EH (cell line): ENCODE data around the gene ITGA7.

Experiments used
- DNase-seq: peaks from one replicate; pipeline ENCODE4 v3.0.0-alpha.2; 2015; ENCODE audit warnings: low read depth

The ITGA7 gene

DNA sequence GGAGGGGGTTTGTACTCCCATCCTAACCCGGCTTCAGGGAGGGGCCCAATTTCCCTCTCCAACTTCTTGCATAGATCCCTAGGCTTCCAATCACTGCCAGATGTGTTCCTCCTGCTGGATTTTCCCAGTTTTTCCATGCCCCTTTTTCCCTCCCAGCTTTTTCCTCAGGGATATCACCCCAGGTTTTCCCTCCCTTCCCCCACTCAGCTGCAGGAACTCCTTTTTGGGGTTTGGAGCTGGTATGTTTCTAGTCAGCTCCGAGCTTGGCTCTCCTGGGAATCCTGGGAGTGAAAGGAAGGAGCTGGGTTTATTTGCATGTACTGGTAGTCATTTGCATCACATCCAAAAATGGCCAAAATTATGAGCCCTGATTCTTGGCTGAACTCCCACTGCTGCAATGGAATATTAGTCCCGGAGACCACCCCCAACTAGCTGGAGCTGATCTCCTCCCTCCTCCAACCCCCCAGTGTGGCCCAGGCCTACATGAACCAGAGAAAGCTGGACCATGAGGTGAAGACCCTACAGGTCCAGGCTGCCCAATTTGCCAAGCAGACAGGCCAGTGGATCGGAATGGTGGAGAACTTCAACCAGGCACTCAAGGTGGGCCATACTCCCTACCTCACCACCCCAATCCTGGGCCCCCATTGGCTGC lies 11.0 kb upstream of the ITGA7 start:
- DNase-seq = no peak

DNA sequence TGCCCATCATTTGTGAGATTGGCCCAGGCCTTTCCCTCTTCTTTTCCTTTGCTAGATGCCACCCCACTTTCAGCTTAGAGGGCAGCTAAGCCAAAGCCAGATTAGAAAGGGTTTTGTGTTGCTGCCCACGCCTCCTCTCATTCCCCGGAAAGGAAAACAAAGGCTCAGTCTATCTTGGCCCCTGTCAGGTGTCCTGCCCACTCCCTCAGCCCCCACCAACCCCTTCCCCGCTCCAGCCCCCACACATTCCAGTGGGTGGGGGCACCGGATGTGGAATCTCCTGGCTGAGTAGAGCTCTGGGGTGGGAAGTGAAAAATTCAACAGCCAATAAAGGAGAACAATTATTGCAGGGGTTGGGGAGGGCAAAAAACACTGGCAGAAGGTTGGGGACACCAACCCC lies 10.3 kb upstream of the ITGA7 start:
- no peak for DNase-seq

DNA sequence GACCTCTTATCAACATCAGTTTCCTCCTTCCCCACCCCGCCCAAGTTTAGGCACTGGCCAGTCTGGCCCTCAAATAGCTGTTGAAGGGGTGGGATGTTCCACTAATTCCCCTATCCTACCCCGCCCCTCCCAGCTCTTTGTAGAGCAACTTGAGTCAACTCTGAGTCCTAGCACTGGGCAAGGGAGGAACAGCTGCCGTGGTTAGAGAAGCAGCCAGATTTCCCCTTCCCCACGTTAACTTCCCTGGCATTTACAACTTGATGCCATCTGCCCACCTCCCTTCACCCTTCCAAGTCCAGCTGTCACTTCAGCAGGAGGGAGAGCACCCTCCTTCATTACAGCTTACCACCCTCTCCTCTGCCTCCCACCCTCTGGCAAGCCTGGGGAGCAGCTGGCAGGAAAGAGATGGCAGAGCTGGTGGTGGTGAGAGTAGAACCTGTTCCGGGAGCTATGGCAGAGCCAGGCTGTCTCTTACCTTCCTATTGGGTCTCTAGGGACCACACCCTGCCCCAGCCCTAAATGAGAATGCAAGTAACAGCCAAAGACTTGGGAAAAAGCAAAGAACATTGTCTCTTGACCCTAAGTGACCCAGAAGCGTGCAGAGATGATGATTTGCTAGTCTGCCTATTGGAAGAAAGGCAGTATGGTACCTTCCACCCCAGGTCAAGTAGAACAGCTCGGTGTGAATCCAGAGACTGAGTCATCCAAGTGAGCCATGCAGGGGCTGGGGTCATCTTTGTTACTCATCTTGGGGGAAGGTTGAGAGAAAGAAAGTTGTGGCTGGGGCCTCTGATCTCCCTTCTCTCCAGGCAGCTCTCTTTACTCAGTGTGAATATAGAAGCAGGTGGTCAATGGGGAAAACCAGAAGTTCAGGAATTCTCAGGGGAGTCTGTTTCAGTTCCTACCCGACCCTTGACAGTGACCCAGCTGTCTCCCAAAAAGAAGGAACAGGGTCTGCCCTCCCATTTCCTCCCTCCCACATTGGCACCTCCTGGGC lies 9.6 kb upstream of the ITGA7 start:
- peak; percentile 56 for DNase-seq

DNA sequence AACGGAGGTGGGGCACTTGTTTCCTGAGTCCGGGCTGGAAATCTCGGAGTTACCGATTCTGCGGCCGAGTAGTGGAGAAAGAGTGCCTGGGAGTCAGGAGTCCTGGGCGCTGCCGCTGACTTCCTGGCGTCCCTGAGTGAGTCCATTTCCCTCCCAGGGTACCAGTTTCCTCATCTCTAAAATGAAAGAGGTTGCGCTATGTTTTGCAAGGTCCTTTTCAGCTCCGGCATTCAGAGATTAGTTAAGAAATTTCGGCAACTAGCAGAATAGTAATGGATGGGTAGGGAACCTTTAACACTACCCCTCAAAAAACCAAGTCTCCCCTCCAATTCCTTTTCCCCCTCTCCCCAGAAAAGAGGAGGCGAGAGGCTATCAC lies 8.9 kb upstream of the ITGA7 start:
- DNase-seq = no peak

DNA sequence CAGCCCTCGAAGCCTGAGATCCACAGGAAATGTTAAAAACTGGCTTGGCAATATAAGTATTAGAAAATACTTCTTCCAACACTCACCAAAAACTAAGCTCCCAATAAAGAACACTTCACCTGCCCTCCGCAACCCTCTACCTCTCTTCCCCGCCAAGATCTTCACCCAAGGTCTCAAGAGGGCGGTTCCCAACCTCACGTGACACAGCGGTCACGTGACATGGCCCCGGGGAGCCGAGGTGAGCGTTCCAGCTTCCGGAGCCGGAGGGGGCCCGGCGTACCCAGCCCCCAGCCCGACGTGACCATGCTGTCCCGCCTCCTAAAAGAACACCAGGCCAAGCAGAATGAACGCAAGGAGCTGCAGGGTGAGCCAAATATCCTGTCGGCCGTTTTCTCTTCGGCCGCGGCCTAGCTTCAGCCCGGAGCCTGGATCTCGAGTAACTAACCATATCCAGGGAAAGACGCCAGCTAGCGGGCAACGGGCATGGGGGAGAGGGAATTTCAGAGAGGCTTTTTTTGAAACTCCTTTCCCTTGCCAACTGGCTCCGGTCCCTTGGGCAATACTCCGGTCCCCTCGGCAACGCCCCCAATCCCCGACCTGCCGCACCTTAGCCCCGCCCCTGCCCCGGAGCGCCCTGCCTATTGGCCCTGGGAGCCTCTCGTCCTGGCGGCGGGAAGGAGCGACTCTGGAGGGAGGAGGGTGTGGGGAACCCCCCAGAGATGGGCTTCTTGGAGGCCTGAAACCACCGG lies 8.3 kb upstream of the ITGA7 start, which contains the start of gene BLOC1S1:
BLOC1S1 (plus strand) TSS at position 214 of the 749 bp plus-strand sequence; CDS start at position 220, 6 bp downstream.
- DNase-seq = peak; percentile 91

DNA sequence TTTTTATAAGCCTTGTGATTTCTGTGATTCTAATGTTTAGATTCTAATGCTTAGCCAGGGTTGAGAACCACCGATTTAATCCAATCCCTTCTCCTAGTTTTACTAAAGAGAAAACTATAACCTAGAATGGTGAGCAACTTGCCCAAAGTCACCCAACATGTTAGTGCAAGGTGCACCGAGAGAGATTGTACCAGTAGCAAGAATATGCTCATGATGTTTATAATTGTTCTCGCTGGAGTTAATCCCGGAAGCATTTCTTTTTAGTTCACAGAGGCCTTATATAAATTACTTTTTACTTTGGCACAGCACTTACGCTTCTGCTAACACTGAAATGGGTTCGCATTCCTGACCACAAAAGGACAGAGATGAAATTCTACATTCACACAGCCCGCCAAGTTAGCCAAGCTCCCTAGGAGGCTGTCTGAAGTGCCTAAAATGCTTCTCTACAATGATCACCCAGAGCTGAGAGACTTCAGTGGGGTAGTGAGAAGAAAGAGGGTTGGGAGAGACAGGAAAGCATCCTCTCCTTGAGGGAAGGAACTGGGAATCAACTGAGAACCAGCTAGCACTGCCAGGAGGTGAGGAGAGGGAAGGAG lies 7.6 kb upstream of the ITGA7 start:
- DNase-seq = peak; percentile 33

DNA sequence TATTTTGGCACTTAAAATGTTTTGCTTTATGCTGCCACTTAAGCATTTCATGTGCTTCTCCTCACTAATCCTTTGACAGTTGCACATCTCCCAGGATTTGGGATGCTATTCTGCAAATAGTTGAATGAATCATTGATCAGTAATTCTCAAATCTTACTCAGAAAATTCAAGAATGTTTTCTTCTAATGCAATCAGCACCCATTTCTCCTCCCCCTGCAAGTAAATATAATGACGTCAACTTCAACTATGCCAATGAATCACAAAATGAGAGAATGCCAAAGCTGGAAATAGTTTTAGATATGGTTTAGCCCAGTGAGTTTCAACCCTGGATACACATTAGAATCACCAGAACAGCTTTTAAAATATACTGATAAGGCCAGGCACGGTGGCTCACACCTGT lies 6.0 kb upstream of the ITGA7 start:
- DNase-seq = peak; percentile 91

DNA sequence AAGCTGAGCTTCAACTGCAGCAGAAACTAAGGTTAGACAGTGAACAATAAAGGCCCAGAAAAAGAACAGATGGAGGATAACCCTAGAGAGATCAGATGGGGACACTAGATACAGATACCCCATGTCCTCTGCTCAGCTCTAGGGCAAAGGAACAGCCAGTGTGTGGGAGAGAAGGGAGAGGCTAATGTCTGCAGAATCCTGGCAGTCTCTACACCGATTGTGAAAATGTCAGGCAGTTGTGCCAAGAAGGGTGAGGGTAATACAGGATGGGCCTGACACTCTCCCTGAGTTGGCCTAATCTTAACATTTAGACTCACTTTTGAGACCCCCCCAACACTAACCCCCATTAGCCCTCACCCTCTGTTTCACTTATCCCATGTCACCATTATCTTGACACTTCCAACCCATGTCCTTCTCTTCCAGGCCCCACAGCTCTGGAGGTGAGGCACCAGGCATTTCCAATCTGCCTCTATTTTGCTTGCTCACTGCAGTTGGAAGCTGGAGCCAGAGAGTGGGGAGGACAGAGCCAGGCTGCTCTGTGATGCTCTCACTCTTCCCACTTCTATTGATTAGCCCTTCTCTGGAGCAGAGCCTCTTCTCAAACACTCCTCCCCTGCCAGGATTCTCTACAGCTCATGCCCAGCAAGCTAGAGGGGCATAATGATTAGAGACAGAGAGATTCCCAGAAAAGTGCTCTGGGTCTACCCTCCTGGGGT lies 5.2 kb upstream of the ITGA7 start:
- no peak for DNase-seq

DNA sequence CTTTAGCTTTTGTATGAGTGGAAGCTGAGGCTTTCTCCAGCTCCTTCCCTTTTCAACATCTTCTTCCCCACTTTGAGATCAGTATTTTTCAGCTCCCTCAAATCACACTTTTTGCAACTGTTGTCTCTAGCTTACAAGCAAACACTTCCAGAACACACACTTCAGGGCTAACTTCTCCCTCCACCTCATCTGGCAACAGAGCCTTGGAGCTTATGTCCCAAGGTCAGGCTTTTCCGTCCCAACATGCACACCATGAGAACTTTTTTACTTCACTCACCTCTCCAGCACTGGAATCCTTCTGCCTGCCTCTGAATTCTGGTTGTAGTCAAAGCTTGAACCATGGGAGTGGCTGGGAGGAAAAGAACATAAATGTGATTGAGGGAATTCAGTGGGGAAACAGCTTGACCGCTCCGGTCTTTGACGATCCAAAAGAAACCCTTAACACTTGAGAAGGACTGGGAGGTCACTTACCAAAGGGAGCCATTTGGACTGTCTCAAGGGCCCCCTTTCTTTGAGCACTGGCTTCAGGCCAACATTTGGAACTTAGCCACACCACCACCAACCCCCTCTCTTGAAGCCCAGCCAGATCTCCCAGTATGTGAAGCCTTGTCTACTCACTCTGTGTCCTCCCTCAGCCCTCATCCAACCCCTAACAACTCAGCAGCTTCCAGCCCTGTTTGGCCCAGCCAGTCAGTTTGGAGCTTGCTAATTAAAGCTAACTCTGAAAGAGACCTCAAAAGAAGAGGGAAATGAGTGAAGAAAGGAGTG lies 4.3 kb upstream of the ITGA7 start:
- no peak for DNase-seq

DNA sequence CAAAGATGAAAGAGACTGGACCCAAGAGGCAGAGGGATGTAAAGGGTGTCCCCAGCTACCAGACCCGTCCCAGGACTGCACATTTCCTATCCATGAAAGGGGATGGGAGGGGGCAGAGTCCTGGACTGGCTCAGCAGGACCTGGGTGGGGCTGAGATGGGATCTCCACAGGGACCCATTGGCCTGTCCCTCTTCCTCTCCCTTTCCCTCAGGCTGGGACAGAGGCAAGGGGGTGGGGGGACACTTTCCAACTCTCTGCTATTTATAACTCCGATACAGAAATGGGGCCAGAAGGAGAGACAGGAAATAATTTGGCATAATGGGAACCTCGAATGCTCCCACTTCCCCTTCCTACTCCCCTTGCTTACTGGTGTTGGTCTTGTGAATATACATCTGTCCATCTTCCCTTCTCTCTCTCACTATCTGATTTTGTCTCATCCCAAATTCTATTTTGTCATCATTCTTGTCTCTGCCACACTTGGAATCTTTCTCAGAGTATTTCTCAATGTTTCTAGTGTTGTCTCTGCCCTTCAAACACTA lies 1.1 kb upstream of the ITGA7 start:
- no peak for DNase-seq

DNA sequence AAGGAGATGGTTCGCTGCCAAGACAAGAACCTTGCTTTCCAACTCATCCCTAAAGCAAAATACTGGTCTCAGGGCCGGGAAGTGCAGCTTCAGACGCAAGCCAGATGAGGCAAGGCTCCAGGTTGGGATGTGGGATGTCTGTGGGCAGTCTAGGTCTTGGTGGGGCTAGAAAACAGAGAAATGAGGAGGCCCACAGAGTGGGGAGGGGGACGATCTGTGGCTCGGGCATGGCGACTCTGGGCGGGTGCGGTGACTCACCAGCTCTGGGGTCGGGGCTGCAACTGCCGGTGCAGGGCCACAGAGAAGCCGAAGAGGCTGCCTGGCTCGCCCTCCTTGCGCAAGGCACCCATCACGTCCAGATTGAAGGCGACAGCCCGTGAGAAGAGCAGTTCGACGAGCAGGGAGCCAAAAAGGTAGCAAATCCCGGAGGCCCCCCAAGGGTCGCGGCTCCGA lies 459 bp downstream of the ITGA7 start:
- no peak for DNase-seq

DNA sequence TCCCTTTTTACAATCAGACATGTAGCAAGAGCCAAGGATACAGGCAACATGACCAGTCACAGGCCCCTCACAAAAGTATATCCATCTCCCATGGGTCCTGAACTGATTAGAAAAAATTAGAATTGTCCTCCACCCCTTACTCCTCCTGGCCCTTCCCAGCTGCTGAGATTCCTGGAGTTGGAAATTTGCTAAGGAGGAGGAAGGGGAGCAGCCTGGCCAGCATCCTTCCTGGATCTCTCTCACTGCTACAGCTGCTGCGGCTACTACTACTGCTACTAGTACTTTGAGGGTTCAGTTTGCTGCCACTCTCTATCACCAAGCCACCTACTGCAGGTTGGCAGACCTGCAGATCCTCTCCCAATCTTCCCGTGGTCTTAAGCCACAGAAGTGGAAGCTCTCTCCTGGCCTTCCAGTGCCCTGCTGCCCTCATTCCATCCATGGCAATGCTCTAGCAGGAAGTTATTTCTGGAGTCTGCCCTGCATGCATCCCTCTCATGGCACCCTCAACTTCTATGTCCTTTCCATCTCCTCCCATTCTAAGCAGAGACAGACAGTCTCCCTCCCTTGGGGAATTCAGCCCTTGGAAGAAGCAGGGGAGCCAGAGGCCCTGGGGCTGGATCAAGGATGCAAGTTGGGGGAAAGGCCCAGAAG lies 1.0 kb downstream of the ITGA7 start:
- DNase-seq = no peak

DNA sequence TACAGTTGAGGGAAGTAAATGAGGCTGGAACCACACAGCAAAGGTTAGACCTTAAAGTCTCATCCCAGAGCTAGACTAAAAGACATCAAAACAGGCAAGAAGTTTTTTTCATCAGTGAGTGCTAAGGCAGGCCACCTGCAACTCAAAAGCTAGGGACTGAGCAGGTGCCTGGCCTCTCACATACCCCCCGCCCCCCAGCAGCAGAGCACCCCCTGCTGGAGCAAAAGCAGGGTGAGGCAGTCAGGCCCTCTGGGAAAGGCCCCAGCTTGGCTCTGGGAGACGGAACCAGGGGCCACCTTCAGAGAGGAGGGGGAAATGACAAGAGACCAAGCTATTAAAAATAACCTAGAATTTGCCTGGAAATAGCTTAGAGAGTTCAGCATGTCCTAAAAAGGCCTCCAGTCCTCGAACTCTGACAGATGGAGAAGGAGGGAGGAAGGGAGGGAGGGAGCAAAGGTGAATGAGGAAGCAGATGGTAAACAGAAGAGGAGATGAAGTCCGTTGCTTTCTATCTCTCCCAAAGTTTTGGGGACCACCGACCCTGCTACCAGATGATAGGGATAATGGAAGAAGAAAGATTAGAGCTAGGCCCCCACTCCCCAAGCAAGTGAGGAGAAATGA lies 1.8 kb downstream of the ITGA7 start:
- DNase-seq = no peak

DNA sequence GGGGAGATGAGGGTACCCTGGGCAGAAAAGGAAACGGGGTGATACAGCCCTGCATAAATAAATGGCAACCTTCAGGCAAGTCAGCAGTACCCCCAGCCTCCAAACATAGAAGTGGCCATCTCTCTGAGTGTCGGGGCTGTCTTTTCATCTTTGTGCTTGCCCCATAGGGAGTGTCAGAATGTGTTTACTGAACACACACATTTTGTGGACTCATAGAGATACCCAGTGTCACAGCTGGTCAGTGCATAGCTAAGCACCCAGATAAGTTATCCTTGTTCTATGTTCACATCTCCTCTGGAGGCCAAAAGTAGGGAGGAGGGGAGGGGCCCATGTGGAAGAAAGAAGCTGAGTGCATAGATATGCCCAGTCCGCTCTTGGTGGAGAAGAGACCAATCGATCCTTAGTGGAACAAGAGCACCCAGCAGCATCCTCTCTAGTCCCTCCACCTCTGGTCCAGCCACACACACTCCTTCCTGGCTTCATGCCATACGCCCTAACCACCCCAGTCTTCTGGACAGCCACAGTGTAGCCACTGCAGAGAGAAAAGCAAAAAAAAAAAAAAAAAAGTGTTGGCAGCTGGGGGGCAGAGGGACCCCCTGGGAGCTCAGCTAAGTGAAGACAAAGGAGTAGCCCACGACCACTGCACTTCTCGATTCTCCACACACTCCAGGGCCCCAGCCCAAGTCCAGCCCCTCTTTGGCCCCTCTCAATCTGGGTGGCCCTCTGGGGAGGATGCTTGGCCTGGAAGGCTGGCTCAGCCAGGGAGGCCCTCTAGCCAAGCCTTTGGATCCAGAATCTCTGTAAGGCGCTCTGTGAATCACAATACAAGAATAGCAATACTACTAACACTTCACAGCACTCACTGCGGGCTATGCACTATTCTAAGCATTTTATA lies 2.6 kb downstream of the ITGA7 start:
- DNase-seq = no peak

DNA sequence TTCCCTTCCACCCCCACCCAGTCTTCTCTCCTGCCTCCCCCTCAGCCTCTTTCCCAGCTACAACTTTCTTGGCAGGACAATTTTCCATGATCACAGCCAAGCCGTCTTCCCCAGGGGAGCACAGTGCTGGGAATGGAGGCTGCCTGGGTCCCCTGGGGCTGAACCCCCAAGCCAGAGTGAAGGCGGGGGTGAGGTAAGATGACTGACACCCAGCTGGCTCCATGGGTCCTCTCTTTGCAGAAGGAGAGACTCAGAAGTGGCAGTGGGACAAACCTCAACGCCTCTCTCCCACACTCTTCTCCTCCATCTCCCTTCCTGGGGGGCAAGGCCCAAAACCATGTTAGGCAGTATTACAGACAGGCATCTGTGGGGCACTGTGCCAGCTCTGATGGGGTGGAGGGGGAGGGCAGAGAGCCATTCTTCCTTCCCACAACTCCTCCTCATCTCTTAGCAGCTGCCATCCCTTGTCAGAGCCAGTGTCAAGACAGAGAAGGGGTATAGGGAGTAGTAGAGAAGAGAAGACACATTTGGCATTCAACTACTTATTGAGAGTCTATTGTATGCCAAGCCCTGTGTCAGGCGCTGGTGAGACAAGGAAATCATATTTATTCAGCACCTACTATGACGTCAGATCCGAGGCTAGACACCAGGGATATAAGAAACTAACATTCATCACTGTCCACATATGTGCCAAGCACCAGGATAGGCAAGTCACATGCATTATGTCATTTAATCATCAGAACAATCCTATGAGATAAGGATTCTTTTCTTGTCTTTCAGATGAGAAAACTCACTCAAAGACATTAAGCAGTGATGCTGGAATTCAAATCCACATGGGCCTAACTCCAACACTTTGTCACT lies 3.6 kb downstream of the ITGA7 start:
- no peak for DNase-seq

DNA sequence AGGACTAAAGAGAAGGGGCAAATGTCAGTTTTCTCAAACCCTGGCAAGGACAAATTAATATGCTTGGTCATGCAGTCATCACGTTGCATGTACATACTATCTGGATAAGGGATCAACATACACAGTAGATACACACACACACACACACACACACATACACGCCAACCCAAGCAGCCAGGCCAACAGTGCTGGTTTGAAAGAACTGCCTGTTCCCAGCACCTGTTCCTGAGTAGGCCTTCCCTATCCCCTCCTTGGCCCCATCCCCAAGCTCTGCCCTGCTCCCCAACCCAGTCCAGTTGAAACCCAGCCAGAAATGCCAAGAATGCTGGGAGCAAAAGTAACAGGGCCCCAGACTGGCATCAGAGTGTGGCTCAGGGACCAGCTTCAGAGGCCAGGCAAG lies 4.4 kb downstream of the ITGA7 start:
- DNase-seq = no peak

DNA sequence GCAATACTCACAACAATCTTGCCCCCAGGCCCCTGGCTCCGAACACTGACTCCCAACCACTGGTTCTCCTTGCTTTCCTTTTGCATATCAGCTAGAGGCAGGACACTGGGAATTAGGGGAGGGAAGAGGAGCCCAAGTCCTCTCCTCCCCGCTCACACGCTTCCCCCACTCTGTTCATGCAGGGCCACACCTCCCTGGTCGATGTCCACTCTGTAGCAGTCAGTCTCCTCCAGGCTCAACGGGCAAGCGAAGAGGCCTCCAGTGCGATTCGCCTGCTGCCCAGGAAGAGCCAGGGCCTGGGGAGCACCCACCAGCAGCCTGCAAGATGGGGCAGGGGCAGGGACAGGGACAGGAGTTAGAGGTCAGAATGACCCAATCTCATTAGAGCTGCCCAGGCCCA lies 4.8 kb downstream of the ITGA7 start:
- DNase-seq = no peak
